ENCODE results near the gene COMMD4. TPM values are rescaled to one million over a fixed set of nuclear protein-coding genes. Genes with fewer than 3 reads are reported as not detected.
A peak's percentile ranks its signal among the peaks of the same experiment; 100 is the strongest.
"Not testable (repeated sequence)": the region's sequence is repeated elsewhere in the genome, so short reads cannot be mapped to it uniquely, and the experiment has no call there.

Gene COMMD4
- 147 and 236 TPM in 2 replicates for total RNA-seq

- H3K4me3 ChIP-seq (ENCODE audit: low read depth, low read length), result peak within 1 kb of the TSS; percentile 88
- DNase-seq (ENCODE audit: low read depth), result peak; percentile 45
- TF ChIP-seq CTCF (conservative IDR thresholded peaks at IDR 0.05; ENCODE audit: low read depth, low read length), result no peak
These were observed at the start of gene COMMD4 for GRCh38 chr15:75335705-75336355. COMMD4 (plus strand) TSS chr15:75336063; CDS start chr15:75336090, 27 bp downstream.

GRCh38 chr15:75293660-75294059, 42.2 kb upstream of the COMMD4 start:
- not testable (repeated sequence) for H3K4me3 ChIP-seq (ENCODE audit: low read depth, low read length); DNase-seq (ENCODE audit: low read depth)

- DNase-seq (ENCODE audit: low read depth); H3K4me3 ChIP-seq (ENCODE audit: low read depth, low read length): not testable (repeated sequence)
These were observed 37.1 kb upstream of the COMMD4 start for GRCh38 chr15:75298541-75299310.

GRCh38 chr15:75299311-75299688, 36.6 kb upstream of the COMMD4 start:
- not testable (repeated sequence) for H3K4me3 ChIP-seq (ENCODE audit: low read depth, low read length); DNase-seq (ENCODE audit: low read depth)
- peak; percentile 39 for TF ChIP-seq CTCF (conservative IDR thresholded peaks at IDR 0.05; ENCODE audit: low read depth, low read length)

- DNase-seq (ENCODE audit: low read depth); H3K4me3 ChIP-seq (ENCODE audit: low read depth, low read length): not testable (repeated sequence)
These were observed 35.8 kb upstream of the COMMD4 start for GRCh38 chr15:75300026-75300425.

- H3K4me3 ChIP-seq (ENCODE audit: low read depth, low read length), result no peak overlapping the region
- DNase-seq (ENCODE audit: low read depth), result no peak
- no peak for TF ChIP-seq CTCF (conservative IDR thresholded peaks at IDR 0.05; ENCODE audit: low read depth, low read length)
These were observed 33.5 kb upstream of the COMMD4 start for GRCh38 chr15:75302318-75302717.

GRCh38 chr15:75302753-75303152, 33.1 kb upstream of the COMMD4 start:
- H3K4me3 ChIP-seq (ENCODE audit: low read depth, low read length); DNase-seq (ENCODE audit: low read depth): not testable (repeated sequence)

- no peak for TF ChIP-seq CTCF (conservative IDR thresholded peaks at IDR 0.05; ENCODE audit: low read depth, low read length)
- DNase-seq (ENCODE audit: low read depth), result no peak
- H3K4me3 ChIP-seq (ENCODE audit: low read depth, low read length), result no peak overlapping the region
These were observed 29.7 kb upstream of the COMMD4 start for GRCh38 chr15:75306188-75306587.

- no peak for DNase-seq (ENCODE audit: low read depth)
- H3K4me3 ChIP-seq (ENCODE audit: low read depth, low read length), result no peak overlapping the region
- peak; percentile 61 for TF ChIP-seq CTCF (conservative IDR thresholded peaks at IDR 0.05; ENCODE audit: low read depth, low read length)
These were observed 28.0 kb upstream of the COMMD4 start for GRCh38 chr15:75307778-75308390.

All from epithelial cell of proximal tubule (primary cell).